Left renal pelvis (tissue), 4 donors: ENCODE results near the gene PGBD2. TPM values are rescaled to one million over a fixed set of nuclear protein-coding genes. Genes with fewer than 3 reads are reported as not detected.
"Not testable (repeated sequence)": the region's sequence is repeated elsewhere in the genome, so short reads cannot be mapped to it uniquely, and the experiment has no call there.

ENCODE experiments used
- DNase-seq, 4 donors: peaks; one replicate each; pipeline ENCODE4 v3.0.0-alpha.2; 2013; ENCODE audit warnings: low read depth in 4 of 4, low spot score in 3 of 4
- polyA plus RNA-seq, 4 donors: library from polyadenylated mRNA; unstranded; fragments of 120-200 nt; gene quantifications; one replicate each; pipeline ENCODE4 v1.2.1, GENCODE V29; 2013; ENCODE audit not compliant: insufficient read length in 4 of 4

Gene PGBD2, protein sequence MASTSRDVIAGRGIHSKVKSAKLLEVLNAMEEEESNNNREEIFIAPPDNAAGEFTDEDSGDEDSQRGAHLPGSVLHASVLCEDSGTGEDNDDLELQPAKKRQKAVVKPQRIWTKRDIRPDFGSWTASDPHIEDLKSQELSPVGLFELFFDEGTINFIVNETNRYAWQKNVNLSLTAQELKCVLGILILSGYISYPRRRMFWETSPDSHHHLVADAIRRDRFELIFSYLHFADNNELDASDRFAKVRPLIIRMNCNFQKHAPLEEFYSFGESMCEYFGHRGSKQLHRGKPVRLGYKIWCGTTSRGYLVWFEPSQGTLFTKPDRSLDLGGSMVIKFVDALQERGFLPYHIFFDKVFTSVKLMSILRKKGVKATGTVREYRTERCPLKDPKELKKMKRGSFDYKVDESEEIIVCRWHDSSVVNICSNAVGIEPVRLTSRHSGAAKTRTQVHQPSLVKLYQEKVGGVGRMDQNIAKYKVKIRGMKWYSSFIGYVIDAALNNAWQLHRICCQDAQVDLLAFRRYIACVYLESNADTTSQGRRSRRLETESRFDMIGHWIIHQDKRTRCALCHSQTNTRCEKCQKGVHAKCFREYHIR
- polyA plus RNA-seq: 10 to 100 TPM; 10.4 to 15.1 (median 11.3) TPM

DNA sequence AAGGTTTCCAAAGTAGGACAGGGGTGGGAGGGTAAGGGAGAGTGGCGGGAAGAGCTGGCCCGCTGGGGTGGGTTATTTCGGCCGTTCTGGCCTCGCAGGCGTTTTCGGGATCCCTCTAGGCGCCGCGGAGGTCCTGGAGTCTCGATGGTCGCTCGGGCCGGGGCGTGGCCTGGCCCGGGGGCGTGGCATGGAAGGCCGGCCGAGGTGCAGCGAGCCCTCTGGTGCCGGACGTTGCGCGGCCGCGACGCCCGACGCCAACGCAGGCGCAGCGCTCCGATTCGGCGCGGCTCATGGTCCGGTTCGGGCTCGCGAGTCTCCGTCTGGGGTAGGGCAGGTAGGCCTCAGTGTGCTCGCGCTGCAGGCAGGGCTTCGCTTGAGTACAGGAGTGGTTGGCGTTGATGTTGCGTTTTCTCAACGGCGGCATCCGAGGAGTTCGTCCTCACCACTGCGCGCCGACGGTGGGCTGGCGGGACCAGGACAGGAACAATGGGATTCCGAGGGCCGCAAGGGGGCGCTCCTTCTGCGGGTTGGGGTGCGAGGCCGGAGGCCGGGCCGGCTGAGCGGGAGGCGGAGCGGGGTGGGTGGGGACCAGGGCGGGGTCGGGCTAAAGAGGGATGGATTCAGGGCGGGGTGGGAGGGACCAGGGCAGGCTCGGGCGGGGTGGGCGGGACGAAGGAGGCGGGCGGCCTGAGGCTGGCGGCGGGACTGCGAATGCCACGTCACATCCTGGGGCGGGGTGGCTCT is at the start of gene PGBD2:
TSS of gene PGBD2 (plus strand) at position 227 of the 744 bp plus-strand sequence. CDS start 7,628 bp downstream, outside the sequence.
- DNase-seq: peak; percentile 81 to 88 (median 83)

DNA sequence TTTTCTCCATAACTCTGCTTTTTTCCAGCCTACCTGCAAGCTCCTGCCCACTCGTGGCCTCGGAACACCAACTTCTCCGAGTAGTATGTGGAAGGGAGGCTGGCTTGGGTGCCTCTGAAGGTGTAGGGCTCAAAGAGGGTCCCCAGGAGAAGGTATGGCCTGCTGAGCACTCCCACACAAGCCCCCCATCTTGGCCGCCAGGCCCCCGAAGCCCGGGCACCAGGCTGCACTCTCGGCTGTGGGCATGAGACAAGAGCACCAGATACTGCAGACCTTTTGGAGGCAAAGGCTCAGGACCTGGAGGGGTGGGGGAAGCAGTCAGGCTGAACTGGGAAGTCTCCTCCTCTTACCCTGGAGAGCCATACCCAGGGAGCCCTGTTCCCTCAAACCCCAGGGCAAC is 48.8 kb upstream of the PGBD2 start:
- no peak for DNase-seq

DNA sequence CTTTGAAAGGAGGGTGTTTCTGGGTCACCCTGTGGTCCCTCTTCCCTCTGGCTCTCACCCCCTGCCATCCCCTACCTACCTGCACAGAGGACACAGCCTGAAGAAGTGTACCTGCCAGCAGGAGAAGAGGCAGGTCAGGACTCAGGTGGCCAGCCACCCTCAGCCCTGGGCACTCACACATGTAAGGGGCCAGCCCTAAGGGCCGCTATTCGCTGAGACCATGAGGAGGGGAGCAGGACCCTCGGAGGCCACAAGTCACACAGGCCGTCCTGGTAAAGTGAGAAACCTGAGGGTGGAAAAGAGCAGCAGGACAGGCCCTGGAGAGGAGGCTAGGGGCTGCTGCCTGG is 48.3 kb upstream of the PGBD2 start:
- no peak for DNase-seq

DNA sequence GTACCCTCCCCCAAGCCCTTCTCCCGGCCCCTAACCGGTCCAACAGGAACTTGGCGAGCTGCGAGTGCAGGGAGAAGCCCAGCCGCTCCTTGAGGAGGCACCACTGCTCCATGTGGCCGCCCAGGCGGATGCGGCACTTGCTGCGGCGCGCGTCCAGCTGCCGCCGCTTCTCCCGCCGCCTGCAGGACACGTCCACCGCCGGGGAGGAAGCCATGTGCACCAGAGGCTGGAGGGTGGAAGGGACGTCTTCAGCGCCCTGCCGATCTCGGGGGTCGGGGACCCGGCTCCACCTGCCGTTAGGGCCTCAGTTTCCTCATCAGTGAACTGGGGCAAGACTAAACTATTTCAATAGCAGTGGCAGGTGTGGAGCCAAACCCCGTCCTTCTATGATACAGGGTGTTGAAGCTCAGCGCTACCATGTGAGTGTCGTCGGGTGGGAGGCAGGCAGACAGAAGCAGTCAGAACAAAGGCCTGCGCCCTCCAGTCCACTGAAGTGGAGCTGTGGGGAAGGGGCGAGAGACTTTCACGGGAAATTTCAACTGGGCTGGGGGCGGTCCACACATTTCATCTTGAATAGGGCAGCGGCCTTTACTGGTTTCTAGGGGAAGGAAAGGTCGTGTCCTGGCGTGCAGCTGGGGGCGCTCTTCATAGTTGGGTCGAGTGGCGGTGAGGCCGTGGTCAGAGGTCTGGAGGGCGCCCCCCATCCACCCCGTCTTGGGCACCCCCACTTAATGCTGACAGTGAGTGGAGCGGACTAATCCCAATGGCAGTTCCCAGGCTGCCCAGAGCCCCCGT is 47.7 kb upstream of the PGBD2 start:
- DNase-seq: peak in 2 of 4 donors; percentile 35 to 63

DNA sequence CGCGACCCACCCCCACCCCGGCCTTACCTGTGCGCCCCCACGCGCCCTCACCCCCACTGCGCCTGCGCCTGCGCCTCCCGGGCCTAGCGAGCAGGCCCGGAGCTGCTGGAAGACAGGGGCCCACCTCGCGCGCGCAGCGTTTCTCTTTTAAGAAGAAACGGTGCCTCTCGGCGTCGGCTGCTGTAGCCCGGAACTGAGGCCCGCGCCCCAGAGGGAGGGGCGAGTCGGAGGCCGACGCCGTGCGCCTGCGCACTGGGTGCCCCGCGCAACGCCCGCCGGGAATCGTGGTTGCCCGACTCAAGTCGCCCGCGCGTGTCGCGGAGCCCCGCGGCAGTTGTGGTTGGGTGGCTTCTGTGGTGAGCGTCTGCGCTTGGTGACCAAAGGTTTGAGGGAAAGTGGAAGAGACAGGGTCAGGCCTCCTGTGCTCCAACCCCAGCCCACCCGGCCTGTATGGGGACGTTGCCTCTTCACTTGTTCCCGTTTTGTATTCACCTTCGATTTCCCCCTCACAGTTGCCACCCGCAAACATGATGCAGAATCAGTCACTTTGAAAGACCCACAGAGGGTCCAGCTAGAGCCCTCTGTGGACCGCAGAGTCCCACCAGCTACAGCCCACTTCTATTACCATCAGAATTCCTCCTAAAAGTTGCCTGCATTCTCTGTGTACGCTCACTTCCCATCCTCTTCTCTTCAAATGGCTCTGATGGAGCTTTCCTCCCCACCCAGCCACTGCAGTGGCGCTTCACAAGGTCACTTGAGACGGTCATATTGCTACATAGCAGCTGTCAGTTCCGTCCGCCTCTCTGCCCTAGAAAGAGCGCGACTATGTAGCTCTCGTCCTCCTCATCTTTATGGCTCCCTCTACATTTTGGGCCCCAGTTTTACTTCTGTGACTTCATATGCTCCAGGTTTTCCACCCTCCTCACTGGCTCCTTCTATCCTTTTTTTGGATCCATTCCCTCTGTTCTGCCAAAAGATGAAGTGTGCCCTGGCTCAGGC is 46.8 kb upstream of the PGBD2 start, which contains the start of gene ZNF692:
TSS of gene ZNF692 (minus strand) at position 195 of the 999 bp plus-strand sequence. CDS start 776 bp downstream, outside the sequence.
- peak; percentile 85 to 93 (median 91) for DNase-seq

DNA sequence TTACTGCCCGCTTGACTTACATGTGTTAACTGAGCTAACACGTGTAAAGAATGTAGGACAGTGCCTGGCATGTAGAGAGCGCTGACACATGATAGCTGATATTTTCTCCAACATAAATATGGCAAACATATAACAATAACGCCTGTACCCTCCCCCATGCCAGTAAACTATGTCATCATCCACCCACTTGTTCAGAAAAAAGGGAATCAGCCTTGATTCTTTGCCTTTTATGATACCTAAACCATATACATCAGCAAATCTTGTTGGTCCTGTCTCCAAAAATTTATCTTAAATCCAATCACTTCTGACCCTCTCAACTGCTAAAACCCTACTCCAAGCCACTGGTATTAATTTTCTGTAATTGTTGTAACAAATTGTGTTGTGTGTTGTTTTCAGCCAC is 46.0 kb upstream of the PGBD2 start:
- DNase-seq: no peak

DNA sequence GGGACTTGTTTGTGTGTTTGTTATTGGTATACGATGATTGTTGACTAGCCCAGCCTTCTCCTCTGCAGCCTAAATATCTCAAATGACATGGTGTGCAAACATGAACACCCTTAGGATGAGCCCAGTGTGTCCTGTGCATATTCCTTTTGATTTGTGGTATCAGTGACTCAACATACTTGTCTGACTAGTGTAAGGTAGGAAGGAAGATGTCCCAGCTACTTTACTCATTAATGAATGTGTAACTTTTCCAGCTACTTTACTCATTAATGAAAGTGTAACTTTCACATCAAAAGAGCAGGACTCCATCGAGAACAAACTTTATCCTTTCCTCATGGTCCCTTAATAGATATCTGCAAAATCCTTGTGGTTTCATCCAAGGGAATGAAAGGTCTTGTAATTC is 44.4 kb upstream of the PGBD2 start:
- no peak for DNase-seq

DNA sequence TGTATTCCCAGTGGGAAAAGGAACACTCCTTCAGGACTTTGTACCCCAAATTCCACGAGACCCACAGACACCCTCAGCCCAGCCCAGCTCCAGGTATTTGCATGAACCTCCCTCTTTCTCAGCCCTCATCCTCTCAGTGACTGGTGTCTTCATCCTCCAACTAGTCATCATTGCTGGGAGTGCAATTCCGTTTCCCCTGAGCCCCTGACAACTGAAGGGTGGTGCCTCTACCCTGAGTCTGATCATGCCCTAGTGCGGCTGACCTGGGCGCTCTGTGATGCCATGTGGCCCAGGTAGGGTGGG is 43.4 kb upstream of the PGBD2 start:
- no peak for DNase-seq

DNA sequence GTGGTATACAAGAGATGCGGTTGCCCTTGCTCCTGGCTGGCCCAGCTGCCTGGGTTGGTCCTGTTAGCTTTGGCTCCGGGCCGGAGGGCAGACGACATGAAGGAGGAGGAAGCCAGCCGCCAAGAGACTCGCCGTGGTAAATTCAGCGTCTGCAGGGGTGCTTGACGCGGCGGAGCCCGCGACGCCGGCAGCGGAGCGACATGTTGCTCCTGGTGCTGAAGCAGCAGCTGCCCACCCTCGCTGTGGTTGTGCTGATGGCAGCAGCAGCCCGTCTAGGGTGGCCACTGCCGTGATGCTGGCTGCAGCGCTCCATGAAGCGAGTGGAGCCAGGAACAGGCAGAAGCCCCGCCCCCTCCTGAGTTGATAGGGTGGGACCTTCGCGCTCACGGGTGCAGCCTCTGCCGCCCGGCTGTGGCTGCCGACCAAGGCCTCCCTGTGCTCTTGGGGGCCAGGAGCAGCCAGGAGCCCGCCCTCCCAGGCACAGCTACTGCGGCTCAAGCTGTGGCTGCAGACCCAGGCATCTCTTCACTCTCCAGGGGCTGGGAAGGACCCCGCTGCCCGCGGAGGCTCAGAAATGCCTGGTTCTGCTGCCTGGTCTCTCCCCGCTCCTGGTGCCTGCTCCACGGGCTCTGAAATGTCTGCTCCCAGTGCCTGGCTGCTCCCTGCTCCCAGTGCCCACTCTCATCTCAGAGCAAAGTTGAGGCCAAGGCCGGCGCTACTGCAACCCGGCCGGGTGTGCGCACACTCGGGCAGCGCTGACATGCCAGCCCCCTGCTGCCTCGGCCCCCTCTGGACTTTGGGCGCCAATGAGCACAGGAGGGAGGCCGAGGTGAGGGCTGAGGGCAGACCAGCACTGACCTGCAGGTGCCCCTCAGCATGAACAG is 42.8 kb upstream of the PGBD2 start:
- peak; percentile 55 to 70 (median 66) for DNase-seq

DNA sequence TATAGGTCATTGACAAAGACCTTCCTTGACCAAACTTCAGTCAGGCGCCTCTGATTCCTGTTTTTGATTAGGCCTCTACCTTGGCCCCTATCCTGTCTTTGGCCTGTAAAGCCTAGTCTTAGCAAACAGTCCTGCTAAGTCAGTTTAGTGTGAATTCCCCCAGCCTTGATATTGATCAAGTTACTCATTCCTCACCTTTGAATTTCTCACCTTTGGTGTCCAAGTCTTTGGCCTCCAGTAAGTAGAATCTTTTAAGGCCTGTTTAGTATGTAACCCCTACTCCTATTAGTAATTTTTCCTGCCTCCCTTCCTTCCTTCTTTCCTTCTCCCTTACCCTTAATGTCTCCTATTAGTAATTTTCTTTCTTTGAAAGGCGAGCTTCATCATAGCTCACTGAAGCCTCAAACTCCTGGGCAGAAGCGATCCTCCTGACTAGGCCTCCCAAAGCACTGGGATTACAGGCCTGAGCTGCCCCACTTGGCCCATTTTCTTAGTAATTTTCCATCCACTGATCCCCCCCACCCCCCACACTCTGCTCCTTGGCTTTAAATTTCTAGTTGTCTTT is 34.1 kb upstream of the PGBD2 start:
- no peak for DNase-seq

DNA sequence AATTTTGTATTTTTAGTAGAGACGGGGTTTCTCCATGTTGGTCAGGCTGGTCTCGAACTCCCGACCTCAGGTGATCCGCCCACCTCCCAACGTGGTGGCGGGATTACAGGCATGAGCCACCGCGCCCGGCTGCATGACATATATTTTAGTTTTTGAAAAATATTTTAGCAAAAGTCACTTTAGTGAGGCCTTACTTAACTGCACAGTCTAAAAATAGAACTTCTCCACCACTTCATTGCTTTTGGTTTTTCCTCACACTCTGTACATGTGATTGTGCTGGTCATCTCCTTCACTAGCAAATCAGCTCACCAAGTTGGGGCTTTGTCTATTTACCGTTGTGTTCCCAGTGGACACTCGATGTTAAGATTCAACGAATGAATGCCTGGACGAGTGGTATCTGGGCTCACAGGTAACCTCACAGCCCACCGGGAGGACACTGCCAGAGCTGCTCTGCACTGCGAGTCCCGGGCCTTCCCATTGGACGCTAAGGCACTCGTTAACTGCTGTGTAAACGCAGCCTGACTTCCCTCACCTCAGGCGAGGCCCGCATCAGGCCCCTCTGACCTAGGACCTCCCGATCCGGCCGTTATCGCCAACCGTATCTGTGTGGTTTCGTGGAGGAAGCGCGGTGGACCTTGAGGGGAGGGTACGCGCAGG is 33.2 kb upstream of the PGBD2 start:
- DNase-seq: peak; percentile 56 to 66 (median 60)

DNA sequence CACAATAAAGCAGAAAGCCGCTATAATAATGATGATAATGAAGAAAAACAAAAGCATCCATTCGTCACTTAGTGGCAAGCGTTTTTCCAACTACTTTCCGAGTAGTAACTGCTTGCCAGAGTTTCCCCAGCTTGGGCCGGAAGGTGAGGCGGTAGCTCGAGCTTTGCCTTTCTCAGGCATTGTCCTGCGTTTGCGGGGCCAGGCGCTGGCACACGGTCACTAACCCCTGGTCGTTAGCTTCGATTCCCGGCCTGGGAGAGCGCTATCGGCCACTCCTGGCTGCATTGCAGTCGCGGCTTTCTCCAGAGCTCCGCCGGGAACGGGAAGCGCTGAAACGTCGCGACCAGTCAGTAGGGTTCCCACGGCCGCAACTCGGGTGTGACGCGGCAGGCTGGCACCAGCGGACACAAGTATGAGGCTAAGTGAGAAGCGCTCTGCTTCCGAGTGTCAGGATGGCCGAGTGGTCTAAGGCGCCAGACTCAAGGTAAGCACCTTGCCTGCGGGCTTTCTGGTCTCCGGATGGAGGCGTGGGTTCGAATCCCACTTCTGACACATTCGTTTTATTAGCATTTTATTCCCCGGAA is 32.5 kb upstream of the PGBD2 start:
- DNase-seq: peak; percentile 90 to 92 (median 91)

DNA sequence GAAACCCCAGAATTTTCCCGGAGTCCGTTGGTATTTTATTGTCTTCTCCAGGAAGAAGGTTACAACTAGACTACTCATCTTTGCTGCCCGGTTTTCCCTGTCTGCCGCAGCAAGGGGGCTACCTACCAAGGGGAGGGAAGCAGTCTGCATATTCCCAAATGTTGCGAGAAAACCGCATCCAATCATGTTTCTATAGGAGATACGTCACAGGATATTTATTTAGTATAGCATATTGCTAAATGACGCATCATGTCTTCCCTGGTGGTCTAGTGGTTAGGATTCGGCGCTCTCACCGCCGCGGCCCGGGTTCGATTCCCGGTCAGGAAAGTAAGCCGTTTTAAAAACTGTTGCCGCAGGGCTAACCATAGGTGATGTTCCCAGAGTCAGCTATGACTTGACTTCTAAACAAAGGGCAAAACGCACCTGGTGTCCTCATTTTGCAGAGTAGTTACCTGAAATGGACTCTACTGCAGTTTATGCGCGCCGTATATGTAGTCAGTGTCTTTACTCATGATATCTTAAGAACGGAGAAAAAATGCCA is 32.0 kb upstream of the PGBD2 start:
- peak; percentile 79 to 84 (median 83) for DNase-seq

DNA sequence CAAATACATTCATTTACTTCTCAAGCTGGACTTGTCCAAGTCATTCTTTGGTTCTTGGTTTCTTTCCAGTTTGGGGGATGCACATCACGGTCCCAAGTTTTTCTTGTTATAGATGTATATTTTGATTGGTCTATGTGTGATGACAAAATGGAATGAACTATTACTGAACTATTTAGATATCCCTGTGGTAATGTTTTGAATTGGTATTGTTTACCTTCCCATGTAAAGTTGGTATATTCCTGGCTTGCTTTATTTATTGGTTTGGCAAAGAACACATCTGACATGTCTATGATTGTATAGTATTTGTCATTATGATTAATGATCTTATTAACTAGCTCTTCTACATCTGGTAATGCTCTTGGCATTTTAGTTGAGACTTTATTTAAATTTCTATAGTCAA is 24.8 kb upstream of the PGBD2 start:
- DNase-seq: no peak

DNA sequence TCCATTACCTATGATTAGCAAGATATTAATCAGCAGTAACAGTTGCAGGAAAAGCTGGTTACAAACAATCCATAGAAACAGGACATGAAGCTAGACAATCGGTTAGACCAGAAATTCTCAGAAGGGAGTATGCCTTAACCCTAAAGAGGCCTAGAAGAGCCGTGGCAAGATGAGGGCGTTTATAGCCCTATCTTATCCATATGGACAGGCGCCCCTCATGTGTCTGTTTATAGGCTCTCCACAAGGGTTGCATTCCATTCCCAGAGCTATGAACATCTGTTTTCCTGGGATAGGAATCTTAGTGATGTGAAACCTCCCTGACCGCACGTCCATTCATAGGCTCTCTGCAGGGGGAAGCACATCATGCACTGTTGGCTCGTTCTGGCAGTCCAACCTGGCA is 23.6 kb upstream of the PGBD2 start:
- not testable (repeated sequence) for DNase-seq

DNA sequence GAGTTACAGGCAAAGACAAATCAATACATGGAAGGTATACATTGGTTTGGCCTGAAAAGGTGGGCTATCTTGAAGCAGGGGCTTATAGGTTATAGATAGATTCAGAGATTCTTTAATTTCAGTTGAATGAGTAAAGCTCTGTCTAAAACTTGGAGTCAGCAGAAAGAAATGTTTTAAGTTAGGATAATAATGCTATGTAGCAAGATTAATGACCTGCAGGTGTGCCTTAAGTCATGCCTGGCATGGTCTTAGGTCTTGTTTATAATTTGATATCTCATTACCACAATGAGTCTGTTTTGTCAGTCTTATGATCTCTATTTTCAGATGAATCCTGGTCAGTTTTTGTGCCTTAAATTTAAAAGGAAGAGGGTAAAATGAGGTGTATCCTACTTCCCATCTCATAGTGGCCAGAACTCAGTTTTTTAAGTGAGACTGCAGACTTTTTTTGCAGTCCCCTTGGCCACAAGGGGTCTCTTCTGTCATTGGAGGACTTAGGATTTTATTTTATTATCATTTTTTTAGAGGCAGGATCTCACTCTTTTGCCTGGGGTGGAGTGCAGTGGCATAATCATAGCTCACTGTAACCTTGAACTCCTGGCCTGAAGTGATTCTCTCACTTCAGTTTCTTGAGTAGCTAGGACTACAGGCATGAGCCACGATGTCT is 21.3 kb upstream of the PGBD2 start:
- no peak for DNase-seq
